ENCODE data around the gene HDC. TPM values are rescaled to one million over a fixed set of nuclear protein-coding genes. Genes with fewer than 3 reads are reported as not detected.

The HDC gene
- polyA plus RNA-seq, 1 of the 3 experiments (the other 2 are of a cell fraction): not detected

- TF ChIP-seq CTCF (IDR thresholded peaks at IDR 0.05) (no peak), GATA2 (CRISPR knock-in tag; IDR thresholded peaks at IDR 0.05) (no peak), EZH2phosphoT487 (IDR thresholded peaks at IDR 0.05; ENCODE audit: borderline replicate concordance, low read depth) (no peak), ZBTB33 (IDR thresholded peaks at IDR 0.05; ENCODE audit: borderline replicate concordance, low read depth) (no peak), MXI1 (IDR thresholded peaks at IDR 0.05; ENCODE audit: low read depth, low read length) (no peak), YY1 (IDR thresholded peaks at IDR 0.05; ENCODE audit: low read depth) (no peak), RCOR1 (IDR thresholded peaks at IDR 0.05; ENCODE audit: low read length) (no peak), ELF1 (IDR thresholded peaks at IDR 0.05) (no peak), NRF1 (IDR thresholded peaks at IDR 0.05; ENCODE audit: low read depth, low read length) (no peak), SIN3A (IDR thresholded peaks at IDR 0.05; ENCODE audit: borderline replicate concordance, low read depth, low read length) (no peak), SMC3 (IDR thresholded peaks at IDR 0.05; ENCODE audit: low read depth, low read length) (no peak), EP300 (IDR thresholded peaks at IDR 0.05; ENCODE audit: borderline replicate concordance in 1 of 2, low read depth in 1 of 2, low read length in 1 of 2) (no peak)
Observed at GRCh38 chr15:50202003-50202402, 63.5 kb downstream of the HDC start (continued).

- no peak for TF ChIP-seq YY1 (IDR thresholded peaks at IDR 0.05; ENCODE audit: low read depth)
- TF ChIP-seq MEF2A (IDR thresholded peaks at IDR 0.05; ENCODE audit: borderline replicate concordance, low read depth): no peak
- TF ChIP-seq RXRA (IDR thresholded peaks at IDR 0.05; ENCODE audit: borderline replicate concordance, low read depth): no peak
- TF ChIP-seq FOXJ3 (CRISPR knock-in tag; IDR thresholded peaks at IDR 0.05): no peak
- no peak for TF ChIP-seq MAX (IDR thresholded peaks at IDR 0.05; ENCODE audit: low read depth)
- TF ChIP-seq FOSL2 (IDR thresholded peaks at IDR 0.05; ENCODE audit: borderline replicate concordance, low read depth): no peak
- TF ChIP-seq FOXM1 (IDR thresholded peaks at IDR 0.05; ENCODE audit: low read depth): no peak
- no peak for TF ChIP-seq NFIC (IDR thresholded peaks at IDR 0.05; ENCODE audit: borderline replicate concordance)
- no peak for TF ChIP-seq TEAD4 (IDR thresholded peaks at IDR 0.05; ENCODE audit: borderline replicate concordance, insufficient read depth)
- no peak for TF ChIP-seq SIN3A (IDR thresholded peaks at IDR 0.05; ENCODE audit: borderline replicate concordance, low read depth, low read length)
- 65% methylated on average over 6 of the region's 6 CpGs for WGBS (ENCODE audit: low lambda C conversion rate)
- H4K20me1 ChIP-seq (ENCODE audit: insufficient read depth): no peaks in the 10 kb centered on the region
- no peaks in the 10 kb centered on the region for H3K79me2 ChIP-seq (ENCODE audit: insufficient read depth)
- POLR2A ChIA-PET: no interaction called here
- CTCF ChIA-PET: no interaction called here
- H3K9me3 ChIP-seq: no peaks in the 10 kb centered on the region
- no peaks in the 10 kb centered on the region for H3F3A ChIP-seq (replicated peaks; ENCODE audit: insufficient read depth)
- no peak overlapping the region for H3K9ac ChIP-seq
- H3K9me2 ChIP-seq: no peaks in the 10 kb centered on the region
- no peak overlapping the region for H3K27ac ChIP-seq (ENCODE audit: low read depth in 2 of 2, low read length in 1 of 2)
- no peaks in the 10 kb centered on the region for H3K4me1 ChIP-seq (ENCODE audit: control insufficient read depth in 1 of 2, insufficient read depth in 2 of 2, low read depth in 1 of 2, low read length in 1 of 2)
- no peaks in the 10 kb centered on the region for H3K36me3 ChIP-seq (replicated peaks in 1 of 2; ENCODE audit: control insufficient read depth in 1 of 2, insufficient read depth in 2 of 2, low read length in 1 of 2)
- no peaks in the 10 kb centered on the region for H3K27me3 ChIP-seq (ENCODE audit: insufficient read depth)
- no peak overlapping the region for H3K4me3 ChIP-seq (ENCODE audit: low read depth in 2 of 2, low read length in 1 of 2)
- H3K4me2 ChIP-seq: no peak overlapping the region
- DNase-seq: no peak
- H2AFZ ChIP-seq (ENCODE audit: low read depth): no peak overlapping the region
Observed at GRCh38 chr15:50192926-50193620, 72.5 kb downstream of the HDC start.

Data from SK-N-SH (cell line).